ENCODE results near the gene CCL20. TPM values are rescaled to one million over a fixed set of nuclear protein-coding genes. Genes with fewer than 3 reads are reported as not detected.

Gene CCL20
- total and polyA plus RNA-seq, 4 donors = 8.0 to 712 (median 47.5) TPM

DNA sequence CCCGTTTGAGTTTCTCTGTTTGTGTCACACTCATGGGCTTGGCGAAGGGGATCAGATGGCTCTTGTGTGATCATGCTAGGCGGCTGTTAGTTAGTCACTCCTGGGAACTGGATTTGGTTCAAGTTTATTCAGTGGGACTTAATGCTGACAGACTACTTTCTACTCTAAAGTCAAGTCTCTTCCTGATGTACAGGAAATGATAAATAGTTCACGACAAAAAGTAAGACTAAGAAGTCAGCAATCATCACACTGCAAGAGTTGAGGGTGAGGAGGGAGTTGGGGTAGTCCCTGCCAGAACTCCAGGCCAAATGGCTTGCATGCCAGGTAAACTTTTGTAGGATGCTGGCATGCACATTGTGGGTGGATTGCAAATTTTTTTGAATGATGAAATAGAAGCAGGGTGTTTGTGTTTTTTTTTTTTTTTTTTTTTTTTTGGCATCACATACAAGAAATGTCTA, 25.1 kb upstream of the CCL20 start:
- no peak for ATAC-seq (ENCODE audit: insufficient read depth, low FRiP score)
- no peak overlapping the region for H3K9ac ChIP-seq (ENCODE audit: insufficient read depth in 1 of 2, low read length in 2 of 2)
- no peak for DNase-seq
- H3K4me3 ChIP-seq = no peak overlapping the region
- H3K9me3 ChIP-seq (ENCODE audit: control insufficient read depth in 4 of 4, insufficient read depth in 3 of 4, low read length in 3 of 4) = peaks cover 0 to 3% (median 0%) of the 10 kb centered on the region in 4 donors
- H3K36me3 ChIP-seq (ENCODE audit: control insufficient read depth in 4 of 4, insufficient read depth in 4 of 4, low read length in 4 of 4) = no peaks in the 10 kb centered on the region
- H3K27ac ChIP-seq (ENCODE audit: low read depth in 1 of 2, low read length in 1 of 2) = no peak overlapping the region
- no peaks in the 10 kb centered on the region for H3K27me3 ChIP-seq (ENCODE audit: control insufficient read depth in 3 of 3, insufficient read depth in 3 of 3, low read length in 2 of 3)
- WGBS, 2 donors = 69 to 80% methylated on average over 4 of the region's 4 CpGs
- no peak for TF ChIP-seq CTCF (IDR thresholded peaks at IDR 0.05; ENCODE audit: control extremely low read depth, extremely low read depth)
- H3K4me1 ChIP-seq (ENCODE audit: control insufficient read depth in 5 of 5, insufficient read depth in 5 of 5, low read length in 5 of 5) = no peaks in the 10 kb centered on the region

DNA sequence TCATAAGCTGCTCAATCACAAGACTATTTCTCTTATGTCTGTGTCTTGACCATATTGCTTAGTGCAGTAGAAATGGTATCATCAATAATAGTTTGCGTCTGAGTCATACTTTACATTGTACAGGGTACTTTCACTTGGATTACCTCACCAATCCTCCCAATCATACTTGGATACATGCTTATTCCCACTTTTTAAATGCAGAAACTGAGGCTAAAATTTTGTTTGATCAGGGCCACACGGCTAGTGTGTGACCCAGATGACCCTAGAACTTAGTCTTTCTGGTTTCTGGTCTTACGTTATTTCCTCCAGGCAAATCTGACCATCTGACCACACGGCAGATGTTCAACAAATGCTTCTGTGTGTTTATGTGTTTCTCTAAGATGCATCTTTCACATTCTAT, 23.8 kb upstream of the CCL20 start:
- DNase-seq = no peak
- Histone ChIP-seq H3K4me1 (ENCODE audit: control insufficient read depth in 5 of 5, insufficient read depth in 5 of 5, low read length in 5 of 5) (no peaks in the 10 kb centered on the region), H3K27me3 (ENCODE audit: control insufficient read depth in 3 of 3, insufficient read depth in 3 of 3, low read length in 2 of 3) (no peaks in the 10 kb centered on the region), H3K9ac (ENCODE audit: insufficient read depth in 1 of 2, low read length in 2 of 2) (no peak overlapping the region), H3K36me3 (ENCODE audit: control insufficient read depth in 4 of 4, insufficient read depth in 4 of 4, low read length in 4 of 4) (no peaks in the 10 kb centered on the region), H3K9me3 (ENCODE audit: control insufficient read depth in 4 of 4, insufficient read depth in 3 of 4, low read length in 3 of 4) (peaks cover 0 to 3% (median 0%) of the 10 kb centered on the region in 4 donors), H3K27ac (ENCODE audit: low read depth in 1 of 2, low read length in 1 of 2) (no peak overlapping the region), H3K4me3 (no peak overlapping the region)
- WGBS, 2 donors = 75 to 81% methylated on average over 4 of the region's 4 CpGs
- no peak for TF ChIP-seq CTCF (IDR thresholded peaks at IDR 0.05; ENCODE audit: control extremely low read depth, extremely low read depth)
- no peak for ATAC-seq (ENCODE audit: insufficient read depth, low FRiP score)

DNA sequence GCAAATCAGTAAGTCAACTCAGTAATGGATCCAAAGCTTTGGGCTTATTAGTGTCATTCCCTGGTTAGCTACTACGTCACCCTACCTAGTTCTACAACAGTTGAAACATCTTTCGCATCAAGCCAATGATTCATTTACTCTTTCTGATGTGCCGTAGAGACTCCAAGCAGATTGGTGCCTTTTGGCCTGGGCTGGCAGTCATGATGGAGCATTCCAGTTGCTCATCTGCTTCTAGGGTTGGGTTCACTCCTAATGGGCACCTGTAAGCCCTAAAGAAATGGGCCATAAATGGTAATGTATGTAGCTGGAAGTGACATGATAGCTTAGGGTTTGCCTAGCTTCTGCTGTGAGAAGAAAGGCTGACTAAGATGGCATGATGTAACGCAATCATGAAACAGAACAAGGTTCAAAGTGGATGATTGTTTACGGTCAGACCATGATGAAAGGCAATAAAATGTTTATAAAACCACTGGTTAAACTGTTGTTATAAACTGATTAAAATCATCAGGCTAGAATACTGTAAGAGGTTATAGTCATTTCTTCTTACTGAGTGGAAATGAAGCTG, 20.4 kb upstream of the CCL20 start:
- H3K4me1 ChIP-seq (ENCODE audit: control insufficient read depth in 5 of 5, insufficient read depth in 5 of 5, low read length in 5 of 5) = no peaks in the 10 kb centered on the region
- no peak overlapping the region for H3K27ac ChIP-seq (ENCODE audit: low read depth in 1 of 2, low read length in 1 of 2)
- WGBS, 2 donors = 91 to 93% methylated on average over 5 of the region's 5 CpGs
- TF ChIP-seq CTCF (IDR thresholded peaks at IDR 0.05; ENCODE audit: control extremely low read depth, extremely low read depth) = no peak
- H3K36me3 ChIP-seq (ENCODE audit: control insufficient read depth in 4 of 4, insufficient read depth in 4 of 4, low read length in 4 of 4) = no peaks in the 10 kb centered on the region
- H3K9ac ChIP-seq (ENCODE audit: insufficient read depth in 1 of 2, low read length in 2 of 2) = no peak overlapping the region
- H3K27me3 ChIP-seq (ENCODE audit: control insufficient read depth in 3 of 3, insufficient read depth in 3 of 3, low read length in 2 of 3) = no peaks in the 10 kb centered on the region
- no peak overlapping the region for H3K4me3 ChIP-seq
- ATAC-seq (ENCODE audit: insufficient read depth, low FRiP score) (no peak), DNase-seq (no peak)
- H3K9me3 ChIP-seq (ENCODE audit: control insufficient read depth in 4 of 4, insufficient read depth in 3 of 4, low read length in 3 of 4) = peaks cover 0 to 2% (median 0%) of the 10 kb centered on the region in 4 donors

All from lung (tissue), 12 donors.